Measurements from ENCODE around the gene HSF2BP. TPM values are rescaled to one million over a fixed set of nuclear protein-coding genes. Genes with fewer than 3 reads are reported as not detected.

Gene HSF2BP
- total and polyA plus RNA-seq, 2 donors (not counting 1 experiment from before 2014, with no cell fraction given): 0.49 TPM

DNA sequence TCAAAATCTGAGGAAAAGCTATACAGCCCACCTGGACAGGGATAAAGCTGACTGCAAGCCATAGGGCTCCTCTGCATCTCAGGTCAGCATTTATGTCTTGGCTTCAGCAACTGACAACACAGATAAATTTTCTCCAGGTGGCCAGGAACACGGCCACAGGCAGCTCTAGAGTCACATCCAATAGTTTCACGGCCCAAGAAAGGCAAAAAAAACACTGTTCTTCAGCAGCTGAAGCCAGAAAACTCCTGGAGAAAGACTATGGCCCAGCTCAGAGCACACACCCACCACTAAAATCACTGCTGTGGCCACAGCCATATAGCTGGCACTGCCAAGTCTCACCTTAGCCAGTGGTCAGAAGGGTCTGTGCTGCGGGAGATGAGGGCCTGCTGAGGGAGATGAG is 77.8 kb downstream of the HSF2BP start:
- H3K9me3 Mint-ChIP-seq (ENCODE audit: insufficient read depth): no peaks in the 10 kb centered on the region
- no peak for ATAC-seq (ENCODE audit: low read depth)
- WGBS (ENCODE audit: insufficient coverage): 88% methylated on average over 3 of the region's 3 CpGs
- Histone ChIP-seq H3K4me2 (replicated peaks; ENCODE audit: low read depth, low read length, poor library complexity, severe bottlenecking) (no peak overlapping the region), H3K36me3 (replicated peaks in 1 of 2; ENCODE audit: control extremely low read depth in 1 of 2, control insufficient read depth in 1 of 2, extremely low read depth in 1 of 2, insufficient read depth in 2 of 2, low read length in 1 of 2) (no peaks in the 10 kb centered on the region), H2AFZ (ENCODE audit: insufficient read depth, low read depth, low read length, poor library complexity, severe bottlenecking) (no peak overlapping the region), H3K4me1 (ENCODE audit: control insufficient read depth in 2 of 2, insufficient read depth in 2 of 2, low read length in 2 of 2) (no peaks in the 10 kb centered on the region), H4K20me1 (ENCODE audit: control insufficient read depth, insufficient read depth, low read length, poor library complexity, severe bottlenecking) (no peaks in the 10 kb centered on the region), H3K27me3 (replicated peaks in 1 of 4; ENCODE audit: control extremely low read depth in 1 of 4, control insufficient read depth in 3 of 4, insufficient read depth in 4 of 4, low read length in 3 of 4) (no peaks in the 10 kb centered on the region), H3K79me2 (ENCODE audit: control insufficient read depth, insufficient read depth, low read length) (no peaks in the 10 kb centered on the region), H3K9me3 (ENCODE audit: control extremely low read depth in 1 of 3, control insufficient read depth in 2 of 3, insufficient read depth in 1 of 3, low read length in 2 of 3) (no peaks in the 10 kb centered on the region), H3K4me3 (ENCODE audit: control extremely low read depth in 1 of 5, extremely low read depth in 1 of 5, insufficient read depth in 1 of 5, low read depth in 2 of 5, low read length in 4 of 5) (no peak overlapping the region), H3K9ac (ENCODE audit: low read length) (no peak overlapping the region), H3K27ac (ENCODE audit: low read length in 2 of 2) (no peak overlapping the region)
- peaks cover 11% of the 10 kb centered on the region for H3K27me3 Mint-ChIP-seq
- intact Hi-C loops (cut with micrococcal nuclease): no loop called here
- ChIA-PET CTCF (no interaction called here), POLR2A (no interaction called here)
- TF ChIP-seq, protein P1, sequence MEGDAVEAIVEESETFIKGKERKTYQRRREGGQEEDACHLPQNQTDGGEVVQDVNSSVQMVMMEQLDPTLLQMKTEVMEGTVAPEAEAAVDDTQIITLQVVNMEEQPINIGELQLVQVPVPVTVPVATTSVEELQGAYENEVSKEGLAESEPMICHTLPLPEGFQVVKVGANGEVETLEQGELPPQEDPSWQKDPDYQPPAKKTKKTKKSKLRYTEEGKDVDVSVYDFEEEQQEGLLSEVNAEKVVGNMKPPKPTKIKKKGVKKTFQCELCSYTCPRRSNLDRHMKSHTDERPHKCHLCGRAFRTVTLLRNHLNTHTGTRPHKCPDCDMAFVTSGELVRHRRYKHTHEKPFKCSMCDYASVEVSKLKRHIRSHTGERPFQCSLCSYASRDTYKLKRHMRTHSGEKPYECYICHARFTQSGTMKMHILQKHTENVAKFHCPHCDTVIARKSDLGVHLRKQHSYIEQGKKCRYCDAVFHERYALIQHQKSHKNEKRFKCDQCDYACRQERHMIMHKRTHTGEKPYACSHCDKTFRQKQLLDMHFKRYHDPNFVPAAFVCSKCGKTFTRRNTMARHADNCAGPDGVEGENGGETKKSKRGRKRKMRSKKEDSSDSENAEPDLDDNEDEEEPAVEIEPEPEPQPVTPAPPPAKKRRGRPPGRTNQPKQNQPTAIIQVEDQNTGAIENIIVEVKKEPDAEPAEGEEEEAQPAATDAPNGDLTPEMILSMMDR (IDR thresholded peaks at IDR 0.05): no peak
- no peak for TF ChIP-seq EZH2 (IDR thresholded peaks at IDR 0.05; ENCODE audit: borderline replicate concordance, insufficient read depth, low read depth, low read length, poor library complexity, severe bottlenecking)
- no peak overlapping the region for H3K4me3 Mint-ChIP-seq
- DNase-seq: no peak
- no peaks in the 10 kb centered on the region for H3K4me1 Mint-ChIP-seq
- no peak overlapping the region for H3K27ac Mint-ChIP-seq

GRCh38 chr21:43578677-43579303 is 80.5 kb downstream of the HSF2BP start:
- ChIA-PET CTCF (no interaction called here), POLR2A (no interaction called here)
- H3K9me3 Mint-ChIP-seq (ENCODE audit: insufficient read depth): no peaks in the 10 kb centered on the region
- no peaks in the 10 kb centered on the region for H4K20me1 ChIP-seq (ENCODE audit: control insufficient read depth, insufficient read depth, low read length, poor library complexity, severe bottlenecking)
- TF ChIP-seq, protein P1 (IDR thresholded peaks at IDR 0.05): no peak
- no peak for TF ChIP-seq EZH2 (IDR thresholded peaks at IDR 0.05; ENCODE audit: borderline replicate concordance, insufficient read depth, low read depth, low read length, poor library complexity, severe bottlenecking)
- no peak overlapping the region for H2AFZ ChIP-seq (ENCODE audit: insufficient read depth, low read depth, low read length, poor library complexity, severe bottlenecking)
- ATAC-seq (ENCODE audit: low read depth) (no peak), DNase-seq (no peak)
- no peak overlapping the region for H3K4me3 ChIP-seq (ENCODE audit: control extremely low read depth in 1 of 5, extremely low read depth in 1 of 5, insufficient read depth in 1 of 5, low read depth in 2 of 5, low read length in 4 of 5)
- no peak overlapping the region for H3K27ac Mint-ChIP-seq
- no peaks in the 10 kb centered on the region for H3K36me3 ChIP-seq (replicated peaks in 1 of 2; ENCODE audit: control extremely low read depth in 1 of 2, control insufficient read depth in 1 of 2, extremely low read depth in 1 of 2, insufficient read depth in 2 of 2, low read length in 1 of 2)
- 70% methylated on average over 2 of the region's 6 CpGs for WGBS (ENCODE audit: insufficient coverage)
- intact Hi-C loops (cut with micrococcal nuclease): no loop called here
- no peaks in the 10 kb centered on the region for H3K4me1 Mint-ChIP-seq
- H3K79me2 ChIP-seq (ENCODE audit: control insufficient read depth, insufficient read depth, low read length): no peaks in the 10 kb centered on the region
- no peak overlapping the region for H3K4me3 Mint-ChIP-seq
- no peak overlapping the region for H3K9ac ChIP-seq (ENCODE audit: low read length)
- peaks cover 12% of the 10 kb centered on the region for H3K27me3 Mint-ChIP-seq
- no peak overlapping the region for H3K27ac ChIP-seq (ENCODE audit: low read length in 2 of 2)
- no peaks in the 10 kb centered on the region for H3K9me3 ChIP-seq (ENCODE audit: control extremely low read depth in 1 of 3, control insufficient read depth in 2 of 3, insufficient read depth in 1 of 3, low read length in 2 of 3)
- H3K4me2 ChIP-seq (replicated peaks; ENCODE audit: low read depth, low read length, poor library complexity, severe bottlenecking): no peak overlapping the region
- H3K27me3 ChIP-seq (replicated peaks in 1 of 4; ENCODE audit: control extremely low read depth in 1 of 4, control insufficient read depth in 3 of 4, insufficient read depth in 4 of 4, low read length in 3 of 4): no peaks in the 10 kb centered on the region
- no peaks in the 10 kb centered on the region for H3K4me1 ChIP-seq (ENCODE audit: control insufficient read depth in 2 of 2, insufficient read depth in 2 of 2, low read length in 2 of 2)
